Motor neuron (in vitro differentiated cells): ENCODE measurements around the gene ENTPD2. TPM values are rescaled to one million over a fixed set of nuclear protein-coding genes. Genes with fewer than 3 reads are reported as not detected.
"Not testable (repeated sequence)": the region's sequence is repeated elsewhere in the genome, so short reads cannot be mapped to it uniquely, and the experiment has no call there.

ENCODE experiments used
- ATAC-seq, 8 experiments: fragments of 200-7000 bp; cut with Tn5 transposase; replicated peaks in 6 of 8; 2 replicates each; pipeline ENCODE4 v1.8.0; 2021; ENCODE audit warnings: mild to moderate bottlenecking in 8 of 8, moderate library complexity in 8 of 8
- H3K27ac ChIP-seq, 2 donors: fragments of 250-450 bp; sonication (Bioruptor Pico); 2 replicates each; pipeline ENCODE4 v1.9.0; 2021; ENCODE audit warnings: antibody characterized with exemption in 2 of 2, mild to moderate bottlenecking in 2 of 2, moderate library complexity in 1 of 2
- H3K4me1 ChIP-seq, 2 donors: fragments of 250-450 bp; sonication (Bioruptor Pico); replicated peaks in 1 of 2; 2 replicates each; pipeline ENCODE4 v1.6.1; 2021; ENCODE audit warnings: antibody characterized with exemption in 2 of 2, mild to moderate bottlenecking in 2 of 2, moderate library complexity in 1 of 2
- H3K4me3 ChIP-seq, 5 donors: fragments of 250-450 bp; sonication (Bioruptor Pico); 2 replicates each; pipeline ENCODE4 v1.9.0; 2021; ENCODE audit warnings: antibody characterized with exemption in 5 of 5, mild to moderate bottlenecking in 5 of 5, moderate library complexity in 4 of 5
- WGBS, 10 experiments: fragments of 450-650 bp; shearing (Covaris generic); methylation state at CpG; one replicate each; pipeline ENCODE4 v1.0.0; 2022; 5-methylcytosine and 5-hydroxymethylcytosine counted together
- in situ Hi-C, 9 experiments: fragments of 400-800 bp; cut with MboI; loops; one replicate each; pipeline ENCODE4 v1.15.0; 2021; ENCODE audit warnings: low sequenced_read_pairs in 9 of 9, low pct_unique_long_range_greater_than_20kb in 2 of 9; ENCODE audit not compliant: unreplicated experiment in 9 of 9
- total RNA-seq, 8 experiments: library from RNA; unstranded; fragments of 300-600 nt; gene quantifications; 2 replicates each; pipeline versions ENCODE4 v1.2.3 to v1.2.4, GENCODE V29; 2022

Gene ENTPD2
- total RNA-seq, 8 experiments from 2014 or later = 0.13 to 1.3 (median 0.34) TPM

GRCh38 chr9:137034709-137035506, 19.0 kb downstream of the ENTPD2 start:
- H3K27ac ChIP-seq = no peak overlapping the region
- ATAC-seq = peak; percentile 81 to 98 (median 85)
- H3K4me1 ChIP-seq = peaks cover 7 to 11% of the 10 kb centered on the region in 2 donors
- WGBS, 10 experiments = 0 to 80% (median 16%) methylated on average over 1 to 11 of the region's 24 CpGs; no CpG with 5 or more reads in 4 of the 10 experiments
- in situ Hi-C loops = loop anchor here in 7 of 9 experiments (25.0 kb wide), 1 partner anchor 248 kb away; the partner anchor contains the start of genes CCDC183 (in 7 of the 7) and TMEM141 (in 7 of the 7)
- H3K4me3 ChIP-seq = no peak overlapping the region

GRCh38 chr9:137034039-137034708, 19.7 kb downstream of the ENTPD2 start:
- ATAC-seq = no peak
- Histone ChIP-seq H3K4me3 (no peak overlapping the region), H3K4me1 (peaks cover 12 to 17% of the 10 kb centered on the region in 2 donors), H3K27ac (no peak overlapping the region)
- 100% methylated on average over 1 of the region's 15 CpGs; no CpG with 5 or more reads in 9 of the 10 experiments for WGBS, 10 experiments
- in situ Hi-C loops = loop anchor here in 7 of 9 experiments (25.0 kb wide), 1 partner anchor 247 kb away; the partner anchor contains the start of genes CCDC183 (in 7 of the 7) and TMEM141 (in 7 of the 7)

DNA sequence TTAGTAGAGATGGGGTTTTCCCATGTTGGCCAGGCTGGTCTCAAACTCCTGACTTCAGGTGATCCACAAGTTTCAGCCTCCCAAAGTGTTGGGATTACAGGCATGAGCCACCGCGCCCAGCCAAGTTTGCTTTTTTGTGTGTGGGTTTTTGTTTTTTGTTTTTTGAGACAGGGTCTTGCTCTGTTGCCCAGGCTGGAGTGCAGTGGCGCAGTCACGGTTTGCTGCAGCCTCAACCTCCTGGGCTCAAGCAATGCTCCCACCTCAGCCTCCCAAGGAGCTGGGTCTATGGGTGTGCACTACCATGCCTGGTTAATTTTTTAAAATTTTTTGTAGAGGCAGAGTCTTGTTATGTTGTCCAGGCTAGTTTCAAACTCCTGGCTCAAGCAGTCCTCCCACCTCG, 20.4 kb downstream of the ENTPD2 start:
- in situ Hi-C loops = loop anchor here in 7 of 9 experiments (25.0 kb wide), 1 partner anchor 246 kb away; the partner anchor contains the start of genes CCDC183 (in 7 of the 7) and TMEM141 (in 7 of the 7)
- not testable (repeated sequence) for H3K4me3 ChIP-seq, ATAC-seq, H3K27ac ChIP-seq
- WGBS, 10 experiments = 90 to 100% (median 98%) methylated on average over 1 to 3 of the region's 5 CpGs; no CpG with 5 or more reads in 4 of the 10 experiments
- H3K4me1 ChIP-seq = peaks cover 17 to 22% of the 10 kb centered on the region in 2 donors

- no peak overlapping the region for H3K27ac ChIP-seq
- H3K4me3 ChIP-seq = no peak overlapping the region
- in situ Hi-C loops = loop anchor here in 7 of 9 experiments (25.0 kb wide), 1 partner anchor 246 kb away; the partner anchor contains the start of genes CCDC183 (in 7 of the 7) and TMEM141 (in 7 of the 7)
- no peak for ATAC-seq
- WGBS, 10 experiments = 79 to 95% (median 80%) methylated on average over 2 to 3 of the region's 10 CpGs; no CpG with 5 or more reads in 7 of the 10 experiments
- H3K4me1 ChIP-seq = peaks cover 17 to 22% of the 10 kb centered on the region in 2 donors
Observed at GRCh38 chr9:137032858-137033257, 21.0 kb downstream of the ENTPD2 start.

GRCh38 chr9:137031904-137032640, 21.8 kb downstream of the ENTPD2 start, which contains the start of gene FUT7:
Gene FUT7, minus strand, starts transcription at chr9:137032088. Its CDS starts 97 bp downstream, at chr9:137031991.
- peaks cover 21 to 27% of the 10 kb centered on the region in 2 donors for H3K4me1 ChIP-seq
- 17 to 80% (median 20%) methylated on average over 1 of the region's 16 CpGs; no CpG with 5 or more reads in 7 of the 10 experiments for WGBS, 10 experiments
- in situ Hi-C loops = loop anchor here in 7 of 9 experiments (25.0 kb wide), 1 partner anchor 245 kb away; the partner anchor contains the start of genes CCDC183 (in 7 of the 7) and TMEM141 (in 7 of the 7)
- H3K4me3 ChIP-seq = no peak within 1 kb of the TSS
- H3K27ac ChIP-seq = no peak within 1 kb of the TSS
- no peak for ATAC-seq

DNA sequence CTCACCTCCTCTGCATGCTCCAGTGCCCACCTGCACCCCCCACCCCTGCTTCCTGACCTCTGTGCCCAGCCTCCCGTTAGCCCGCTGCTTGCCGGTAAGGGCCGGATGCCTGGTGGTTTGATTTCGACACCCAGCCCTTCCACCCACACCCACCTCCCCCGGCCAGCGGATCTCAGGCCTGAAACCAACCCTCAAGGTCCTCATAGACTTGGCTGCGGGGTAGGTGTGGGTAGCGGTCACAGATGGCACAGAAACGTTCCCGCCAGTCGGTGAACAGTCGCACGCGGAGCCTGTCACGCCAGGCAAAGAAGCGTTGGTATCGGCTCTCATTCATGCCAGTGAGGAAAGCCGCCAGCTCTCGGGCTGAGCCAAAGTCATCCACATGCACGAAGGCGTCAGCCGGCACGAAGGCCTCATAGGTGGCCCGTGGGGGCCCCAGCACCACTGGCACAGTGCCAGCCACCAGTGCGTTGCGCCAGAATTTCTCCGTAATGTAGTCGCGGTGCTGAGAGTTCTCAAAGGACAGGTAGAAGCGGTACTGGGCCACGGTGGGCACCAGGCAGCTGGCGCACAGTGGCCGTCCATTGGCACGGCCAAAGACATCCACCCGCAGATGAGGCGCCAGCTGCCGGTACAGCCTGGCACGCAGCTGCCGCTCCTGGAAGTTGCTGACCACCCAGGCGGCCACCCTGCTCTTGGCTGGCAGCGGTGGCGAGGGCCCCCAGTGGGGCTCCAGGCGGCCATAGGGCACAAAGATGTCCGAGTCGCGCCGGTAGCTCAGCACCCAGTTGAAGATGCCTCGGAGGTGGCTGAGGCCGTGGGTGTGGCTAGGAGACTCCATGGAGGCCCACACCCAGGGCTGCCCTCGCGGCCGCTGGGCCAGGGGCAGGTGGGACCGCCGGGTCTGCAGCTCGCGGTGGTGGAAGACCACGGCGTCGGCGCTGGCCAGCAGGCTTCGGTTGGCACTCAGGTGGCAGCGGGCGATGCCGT, 23.0 kb downstream of the ENTPD2 start:
- Histone ChIP-seq H3K27ac (no peak overlapping the region), H3K4me1 (peaks cover 34 to 39% of the 10 kb centered on the region in 2 donors), H3K4me3 (no peak overlapping the region)
- ATAC-seq = no peak
- 80 to 95% (median 89%) methylated on average over 3 to 17 of the region's 65 CpGs; no CpG with 5 or more reads in 6 of the 10 experiments for WGBS, 10 experiments
- in situ Hi-C loops = loop anchor here in 7 of 9 experiments (25.0 kb wide), 1 partner anchor 244 kb away; the partner anchor contains the start of genes CCDC183 (in 7 of the 7) and TMEM141 (in 7 of the 7)

- 60 to 67% methylated on average over 1 to 3 of the region's 15 CpGs; no CpG with 5 or more reads in 8 of the 10 experiments for WGBS, 10 experiments
- Histone ChIP-seq H3K4me3 (no peak overlapping the region), H3K27ac (no peak overlapping the region), H3K4me1 (peaks cover 41 to 46% of the 10 kb centered on the region in 2 donors)
- in situ Hi-C loops = loop anchor here in 7 of 9 experiments (25.0 kb wide), 1 partner anchor 243 kb away; the partner anchor contains the start of genes CCDC183 (in 7 of the 7) and TMEM141 (in 7 of the 7)
- ATAC-seq = no peak
Observed at GRCh38 chr9:137030006-137030405, 23.9 kb downstream of the ENTPD2 start.

DNA sequence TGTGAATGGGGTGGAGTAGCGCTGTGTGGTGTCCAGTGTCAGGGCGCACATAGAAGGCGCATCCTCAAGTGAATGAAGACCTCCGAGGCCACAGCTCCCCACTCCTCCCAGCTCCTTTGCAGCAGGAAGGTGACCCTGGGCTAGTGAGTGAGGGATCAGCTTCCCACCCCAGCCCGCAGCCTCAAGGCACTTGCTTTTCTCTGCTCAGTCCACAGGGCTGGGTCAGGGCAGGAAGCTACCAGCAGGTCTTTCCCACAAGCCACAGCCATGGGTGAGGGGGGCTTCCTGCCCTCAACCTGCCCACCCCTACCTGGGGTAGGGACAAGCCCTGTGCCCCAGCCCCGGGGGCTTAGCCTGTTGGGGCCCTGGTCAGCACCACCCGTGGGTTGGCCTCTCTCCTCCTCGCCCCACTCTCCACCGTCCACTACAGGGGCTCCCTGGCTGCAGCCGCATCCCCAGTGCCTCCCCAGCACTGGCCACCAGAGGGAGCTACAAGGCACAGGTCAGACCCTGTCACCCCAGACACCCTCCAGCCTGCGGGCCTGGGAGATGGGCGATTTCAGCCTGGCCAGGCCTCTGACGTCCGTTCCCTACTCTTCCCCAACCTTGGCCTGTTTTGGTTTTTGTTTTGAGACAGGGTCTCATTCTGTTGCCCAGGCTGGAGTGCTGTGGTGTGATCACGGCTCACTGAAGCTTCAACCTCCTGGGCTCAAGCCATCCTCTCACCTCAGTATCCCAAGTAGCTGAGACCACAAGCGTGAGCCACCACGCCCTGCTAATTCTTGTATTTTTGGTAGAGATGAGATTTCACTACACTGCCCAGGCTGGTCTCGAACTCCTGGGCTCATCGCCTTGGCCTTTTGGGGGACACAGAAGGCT, 24.6 kb downstream of the ENTPD2 start:
- Histone ChIP-seq H3K4me1 (peaks cover 41 to 46% of the 10 kb centered on the region in 2 donors), H3K27ac (peak overlapping the region in 1 of 2 donors; percentile 86), H3K4me3 (peak overlapping the region; percentile 45 to 59 (median 47))
- WGBS, 10 experiments = 17 to 92% (median 72%) methylated on average over 2 to 6 of the region's 19 CpGs; no CpG with 5 or more reads in 4 of the 10 experiments
- in situ Hi-C loops = loop anchor here in 7 of 9 experiments (25.0 kb wide), 1 partner anchor 242 kb away; the partner anchor contains the start of genes CCDC183 (in 7 of the 7) and TMEM141 (in 7 of the 7)
- ATAC-seq = peak in 7 of 8 experiments; percentile 6 to 65 (median 12)

- H3K4me3 ChIP-seq = peak overlapping the region; percentile 45 to 59 (median 47)
- peak overlapping the region; percentile 47 to 86 for H3K27ac ChIP-seq
- H3K4me1 ChIP-seq = peaks cover 41 to 46% of the 10 kb centered on the region in 2 donors
- in situ Hi-C loops = loop anchor here in 7 of 9 experiments (25.0 kb wide), 1 partner anchor 241 kb away; the partner anchor contains the start of genes CCDC183 (in 7 of the 7) and TMEM141 (in 7 of the 7)
- whole genome bisulfite sequencing, 10 experiments = 0 to 10% (median 0%) methylated on average over 1 to 5 of the region's 98 CpGs; no CpG with 5 or more reads in 6 of the 10 experiments
- peak; percentile 55 to 81 (median 64) for ATAC-seq
Observed at GRCh38 chr9:137028263-137029057, 25.4 kb downstream of the ENTPD2 start.
